RWPE2 (cell line): ENCODE data around the gene GNB1L.

ENCODE experiments used
- ATAC-seq: fragments of 200-7000 bp; cut with Tn5 transposase; 3 replicates; pipeline ENCODE4 v1.9.1; 2021; ENCODE audit warnings: low read depth
- DNase-seq: peaks from one replicate; pipeline ENCODE4 v3.0.0-alpha.2; 2020; ENCODE audit warnings: low spot score
- H3K27ac ChIP-seq: fragments of 450-650 bp; 2 replicates; pipeline ENCODE4 v1.5.1; 2017; ENCODE audit warnings: mild to moderate bottlenecking; ENCODE audit not compliant: poor library complexity, severe bottlenecking
- H3K27me3 ChIP-seq: fragments of 250-450 bp; sonication (Bioruptor Pico); 2 replicates; pipeline ENCODE4 v1.5.1; 2021; ENCODE audit warnings: mild to moderate bottlenecking, moderate library complexity; ENCODE audit not compliant: insufficient read depth, poor library complexity, severe bottlenecking
- H3K36me3 ChIP-seq: fragments of 250-450 bp; sonication (Bioruptor Pico); 2 replicates; pipeline ENCODE4 v1.5.1; 2020; ENCODE audit warnings: low read depth, mild to moderate bottlenecking, moderate library complexity
- H3K4me1 ChIP-seq: fragments of 250-450 bp; sonication (Bioruptor Pico); 2 replicates; pipeline ENCODE4 v1.5.1; 2021; ENCODE audit warnings: mild to moderate bottlenecking, moderate library complexity; ENCODE audit not compliant: insufficient read depth, poor library complexity, severe bottlenecking
- H3K4me3 ChIP-seq: fragments of 250-450 bp; sonication (Bioruptor Pico); 2 replicates; pipeline ENCODE4 v1.5.1; 2021; ENCODE audit warnings: mild to moderate bottlenecking, moderate library complexity; ENCODE audit not compliant: severe bottlenecking
- H3K9me3 ChIP-seq: fragments of 250-450 bp; sonication (Bioruptor Pico); 2 replicates; pipeline ENCODE4 v1.5.1; 2021; ENCODE audit warnings: mild to moderate bottlenecking, moderate library complexity; ENCODE audit not compliant: severe bottlenecking
- CTCF ChIP-seq: fragments of 450-650 bp; IDR thresholded peaks from one replicate; pipeline ENCODE4 v1.5.1; 2017; ENCODE audit warnings: mild to moderate bottlenecking, moderate library complexity; ENCODE audit not compliant: poor library complexity, severe bottlenecking

Gene GNB1L

DNA sequence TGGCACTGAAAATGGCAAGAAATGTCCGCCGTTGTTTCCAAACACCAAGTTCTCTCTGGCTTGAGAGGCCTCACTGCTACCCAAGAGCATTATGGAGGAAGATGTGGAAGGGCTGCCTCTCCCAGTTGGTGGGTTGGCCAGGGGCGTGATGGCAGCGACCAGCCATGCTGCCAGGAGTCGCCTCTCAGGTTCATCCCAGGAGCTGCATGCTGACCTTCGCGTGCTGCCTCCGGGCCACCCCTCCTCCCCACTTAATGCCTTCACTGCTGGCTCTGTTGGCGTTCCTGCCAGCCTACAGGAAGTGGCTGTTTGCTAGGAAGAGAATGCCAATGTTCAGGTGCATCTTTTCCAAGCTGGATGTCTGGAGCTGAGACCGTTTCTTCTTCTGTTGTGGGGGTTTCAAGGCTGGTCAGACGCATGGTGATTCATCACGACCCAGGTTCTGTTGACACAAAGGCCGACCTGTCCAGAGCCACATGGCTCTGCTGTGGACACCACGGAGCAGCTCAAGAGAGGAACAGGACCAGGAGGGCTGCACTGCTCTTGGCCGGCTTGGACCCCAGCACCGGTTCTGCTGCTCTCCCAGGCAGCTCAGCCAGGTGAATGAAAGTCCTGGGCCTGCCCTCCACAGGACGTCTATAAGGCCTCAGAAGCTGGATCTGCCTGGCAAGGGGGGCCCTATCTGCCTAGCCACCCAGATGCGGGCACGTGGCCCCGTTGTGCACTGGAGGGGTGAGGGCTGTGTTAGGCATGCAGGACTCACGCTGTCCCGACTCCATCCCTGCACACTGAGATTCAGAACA is 69.0 kb downstream of the GNB1L start:
- no peak for ATAC-seq
- no peak for TF ChIP-seq CTCF
- Histone ChIP-seq H3K4me3 (no peak overlapping the region), H3K36me3 (no peaks in the 10 kb centered on the region), H3K27me3 (no peaks in the 10 kb centered on the region), H3K27ac (no peak overlapping the region), H3K4me1 (no peaks in the 10 kb centered on the region), H3K9me3 (peaks cover 6% of the 10 kb centered on the region)
- DNase-seq = peak; percentile 62

DNA sequence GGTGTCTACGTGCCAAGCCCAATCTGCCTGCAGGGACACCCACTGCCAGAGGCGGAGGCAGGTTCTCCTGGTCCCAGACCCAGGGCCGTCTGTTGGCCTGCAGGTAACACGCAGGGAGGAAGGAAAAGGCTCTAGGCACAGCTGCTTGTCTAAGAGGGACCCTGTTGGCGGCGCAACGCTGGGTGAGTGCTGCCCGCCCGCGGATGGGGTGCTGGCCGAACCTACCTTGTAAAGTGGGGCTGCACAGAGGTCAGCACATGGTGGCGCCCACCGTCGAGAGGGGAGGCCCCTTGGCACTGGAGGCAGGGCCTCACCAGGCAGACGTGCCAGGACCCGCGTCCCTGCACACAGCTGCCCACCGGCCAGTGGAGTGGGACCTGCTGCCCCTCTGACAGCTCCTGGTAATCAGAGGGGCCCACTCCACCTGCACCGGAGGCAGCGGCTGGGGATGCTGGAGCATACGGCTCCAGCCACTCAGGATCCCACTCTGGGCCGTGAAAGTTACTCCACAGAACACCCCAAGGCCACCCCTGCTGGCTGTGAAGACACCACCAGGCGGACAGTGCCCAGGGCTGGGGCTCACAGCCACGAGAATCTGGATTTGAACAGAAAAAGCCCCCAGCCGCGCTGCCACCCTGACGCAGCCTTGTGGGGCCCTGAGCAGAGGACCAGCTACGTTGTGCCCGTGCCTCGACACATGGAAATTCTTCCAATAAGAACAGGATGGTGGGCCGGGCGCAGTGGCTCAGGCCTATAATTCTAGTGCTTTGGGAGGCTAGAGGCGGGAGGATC is 70.1 kb downstream of the GNB1L start:
- no peak overlapping the region for H3K27ac ChIP-seq
- H3K4me1 ChIP-seq = peaks cover 4% of the 10 kb centered on the region

GRCh38 chr22:19783586-19784383 is 70.9 kb downstream of the GNB1L start:
- no peaks in the 10 kb centered on the region for H3K36me3 ChIP-seq
- no peaks in the 10 kb centered on the region for H3K9me3 ChIP-seq
- TF ChIP-seq CTCF = no peak
- H3K4me1 ChIP-seq = peaks cover 4% of the 10 kb centered on the region
- no peak for ATAC-seq
- H3K27me3 ChIP-seq = no peaks in the 10 kb centered on the region
- H3K4me3 ChIP-seq = no peak overlapping the region
- DNase-seq = peak; percentile 37
- no peak overlapping the region for H3K27ac ChIP-seq

More for the DNA sequence above, 70.1 kb downstream of the GNB1L start:
- peaks cover 2% of the 10 kb centered on the region for H3K9me3 ChIP-seq
- ATAC-seq (no peak), DNase-seq (peak; percentile 56)
- no peak for TF ChIP-seq CTCF
- no peaks in the 10 kb centered on the region for H3K36me3 ChIP-seq
- no peaks in the 10 kb centered on the region for H3K27me3 ChIP-seq
- H3K4me3 ChIP-seq = no peak overlapping the region

GRCh38 chr22:19782533-19782932 is 72.1 kb downstream of the GNB1L start:
- Histone ChIP-seq H3K9me3 (peaks cover 2% of the 10 kb centered on the region), H3K4me1 (peaks cover 4% of the 10 kb centered on the region), H3K27me3 (no peaks in the 10 kb centered on the region), H3K27ac (no peak overlapping the region), H3K4me3 (no peak overlapping the region), H3K36me3 (no peaks in the 10 kb centered on the region)
- no peak for TF ChIP-seq CTCF
- peak; percentile 24 for DNase-seq
- ATAC-seq = no peak
